GM21576 (cell line): ENCODE results near the gene IL17F.
"Not testable (repeated sequence)": the region's sequence is repeated elsewhere in the genome, so short reads cannot be mapped to it uniquely, and the experiment has no call there.

ENCODE experiments used
- ATAC-seq: cut with Tn5 transposase; IDR thresholded peaks from one replicate; pipeline ENCODE4 v1.9.1; 2021; ENCODE audit warnings: mild to moderate bottlenecking, moderate library complexity; ENCODE audit not compliant: unreplicated experiment

The IL17F gene

DNA sequence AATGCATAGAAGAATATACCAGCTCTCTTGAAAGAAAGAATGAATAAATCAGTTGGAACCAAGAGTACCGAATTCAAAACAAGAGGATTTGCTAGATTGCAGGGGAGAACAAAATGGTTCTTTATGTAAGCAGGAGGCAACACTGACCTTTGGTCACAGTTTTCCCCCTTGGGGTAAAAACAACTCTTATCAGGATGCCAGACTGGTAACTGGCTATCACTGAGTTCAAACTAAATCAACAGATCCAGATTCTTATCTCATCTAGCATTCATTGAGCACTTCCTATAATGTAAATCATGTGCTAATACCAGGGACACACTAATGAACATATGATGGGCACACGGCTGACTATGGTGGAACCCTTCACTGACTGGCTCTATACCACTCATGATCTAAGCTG lies 4.8 kb upstream of the IL17F start:
- no peak for ATAC-seq

- ATAC-seq, result no peak
Measured at GRCh38 chr6:52245425-52245824, 1.1 kb upstream of the IL17F start.

DNA sequence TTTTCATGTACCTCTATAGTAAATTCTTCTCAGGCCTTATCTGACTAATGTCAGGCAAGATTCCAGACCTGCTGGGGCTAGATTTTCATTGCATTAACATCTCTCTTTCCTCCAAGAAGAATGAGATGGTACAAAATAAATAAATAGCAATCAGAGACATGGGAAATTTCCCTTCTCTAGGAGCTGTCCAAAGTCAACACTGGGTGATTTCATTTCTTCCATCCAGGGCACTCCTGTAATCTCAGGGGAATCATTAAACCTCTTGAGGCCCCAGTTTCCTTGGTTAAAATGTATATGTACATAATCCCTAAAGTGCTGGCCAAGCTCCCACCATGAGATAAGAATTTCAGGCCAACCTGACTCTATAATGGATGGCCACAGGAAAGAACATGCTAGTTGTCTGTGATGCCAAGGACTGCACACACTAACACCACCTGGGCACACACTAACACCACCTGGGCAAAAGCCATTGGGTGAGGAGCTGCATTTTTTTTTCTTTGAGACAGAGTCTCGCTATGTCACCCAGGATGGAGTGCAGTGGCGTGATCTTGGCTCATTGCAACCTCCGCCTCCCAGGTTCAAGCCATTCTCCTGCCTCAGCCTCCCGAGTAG lies 912 bp downstream of the IL17F start:
- ATAC-seq, result no peak

DNA sequence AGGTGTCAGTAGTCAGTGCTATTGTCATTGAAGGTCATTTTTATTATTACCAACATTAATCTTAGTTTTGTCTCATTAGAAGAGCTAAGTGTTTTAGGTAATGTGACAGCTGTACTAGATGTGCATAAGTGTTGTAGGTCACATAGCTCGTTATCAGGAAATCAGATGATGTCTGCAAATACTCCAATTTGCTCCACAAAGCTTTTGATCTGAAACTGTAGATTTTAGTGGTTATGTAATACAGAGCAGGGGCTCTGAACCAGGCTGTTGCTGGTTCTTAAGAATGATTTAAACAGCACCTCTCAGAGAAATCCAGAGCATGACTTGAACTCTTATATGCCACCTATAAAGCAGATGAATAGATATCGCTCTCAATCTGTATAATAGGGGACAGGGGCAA lies 2.5 kb downstream of the IL17F start:
- ATAC-seq, result no peak

DNA sequence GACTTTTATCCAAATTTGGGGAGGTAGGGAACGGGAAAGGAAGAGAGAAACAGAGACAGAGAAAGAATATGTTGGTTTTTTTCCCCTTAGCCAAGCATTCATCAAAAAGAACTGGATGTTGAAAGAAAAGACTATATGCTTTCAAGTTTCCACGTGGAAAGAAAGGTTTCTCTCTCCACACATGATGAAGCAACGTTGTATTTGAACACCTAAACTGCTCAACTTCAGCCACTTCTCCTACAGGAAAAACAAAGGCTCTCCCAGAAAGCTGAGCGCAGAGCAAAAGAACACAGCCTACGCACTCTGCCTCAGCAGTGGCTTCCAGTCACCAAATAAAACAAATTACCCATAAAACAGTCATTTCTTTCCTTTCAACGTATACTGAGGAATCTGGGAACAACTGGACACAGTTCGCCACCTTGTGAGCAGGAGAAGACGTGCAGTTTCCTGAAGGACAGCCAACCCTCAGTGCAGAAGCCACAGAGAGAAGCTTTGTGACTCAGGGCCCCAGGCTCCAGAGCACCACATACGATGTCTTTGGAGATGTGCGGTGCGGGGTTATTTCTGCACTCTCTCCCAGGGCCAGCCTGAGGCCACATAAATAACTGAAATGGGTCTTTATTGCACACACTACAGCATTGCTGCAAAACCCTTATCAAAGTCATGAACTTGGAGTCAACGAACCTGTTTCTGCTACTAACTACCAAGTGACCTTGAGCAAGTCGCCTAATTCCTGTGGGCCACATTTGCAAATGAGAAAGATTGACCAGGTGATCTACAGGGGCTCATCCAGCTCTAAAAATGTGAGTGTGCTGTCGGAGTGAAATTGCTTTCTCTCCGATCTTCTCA lies 10.1 kb downstream of the IL17F start:
- peak; percentile 85 for ATAC-seq

DNA sequence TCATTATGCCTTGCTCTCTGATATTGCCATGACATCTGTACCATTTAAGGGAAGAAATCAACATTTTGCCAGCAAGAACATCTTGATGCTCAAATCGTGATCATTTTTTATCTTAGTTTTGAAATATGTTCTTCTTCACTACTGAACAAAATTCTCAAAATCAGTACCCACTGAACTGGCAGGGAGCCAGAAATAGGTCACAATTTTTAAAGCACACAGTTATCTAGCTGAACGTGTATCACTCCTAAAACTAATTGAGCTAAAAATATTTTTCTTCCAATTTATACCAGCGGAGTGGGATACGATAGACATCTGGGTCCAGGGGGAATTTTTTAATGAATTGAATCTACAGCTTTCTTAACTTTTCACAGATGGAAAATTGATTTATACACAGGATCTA lies 11.3 kb downstream of the IL17F start:
- no peak for ATAC-seq

- no peak for ATAC-seq
Measured at GRCh38 chr6:52231406-52232127, 12.7 kb downstream of the IL17F start.

GRCh38 chr6:52230685-52231084 lies 13.6 kb downstream of the IL17F start:
- no peak for ATAC-seq

DNA sequence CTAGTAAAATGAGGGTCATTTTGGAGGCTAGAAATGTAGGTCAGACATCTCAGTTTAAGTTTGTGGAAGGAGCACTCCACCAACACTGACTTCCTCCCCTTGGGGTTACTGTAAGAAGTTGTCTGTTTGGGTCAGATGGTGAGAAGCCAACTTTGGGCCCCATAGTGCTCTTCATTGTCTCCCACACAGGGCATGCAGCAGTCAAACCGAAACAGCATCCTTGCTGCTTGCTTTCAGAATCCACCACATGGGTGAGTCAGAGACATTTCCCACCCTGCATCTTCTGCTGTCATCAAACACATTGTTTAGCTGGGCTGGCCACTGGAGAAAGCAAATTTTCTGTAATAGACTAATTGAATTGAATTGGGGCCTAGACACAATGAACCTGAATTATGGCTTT lies 16.8 kb downstream of the IL17F start:
- ATAC-seq, result peak; percentile 100

GRCh38 chr6:52221302-52221701 lies 23.0 kb downstream of the IL17F start:
- ATAC-seq, result peak; percentile 73

DNA sequence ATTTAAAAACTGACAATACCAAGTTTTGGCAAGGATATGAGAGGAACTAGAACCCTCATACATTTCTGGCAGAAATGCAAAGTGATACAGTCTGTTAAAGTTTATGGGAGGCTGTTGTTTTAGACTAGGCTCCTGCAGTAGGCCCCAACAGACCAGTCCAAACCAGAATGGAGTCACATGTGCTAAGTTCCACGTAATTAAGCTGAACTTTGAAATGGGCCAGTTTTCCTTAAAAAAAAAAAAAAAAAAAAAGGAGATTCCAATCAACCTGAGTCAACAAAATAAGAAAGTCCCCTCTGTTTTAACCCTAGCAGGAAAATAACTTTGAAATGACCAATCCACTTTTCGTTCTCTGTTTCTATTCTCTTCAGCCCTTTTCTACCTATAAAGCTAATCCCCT lies 26.5 kb downstream of the IL17F start:
- no peak for ATAC-seq

GRCh38 chr6:52216932-52217575 lies 27.2 kb downstream of the IL17F start:
- ATAC-seq, result no peak

GRCh38 chr6:52215787-52216186 lies 28.5 kb downstream of the IL17F start:
- ATAC-seq, result no peak

- no peak for ATAC-seq
Measured at GRCh38 chr6:52213127-52213526, 31.2 kb downstream of the IL17F start.

- ATAC-seq, result peak; percentile 85
Measured at GRCh38 chr6:52210227-52210626, 34.1 kb downstream of the IL17F start.

GRCh38 chr6:52209770-52210169 lies 34.5 kb downstream of the IL17F start:
- peak; percentile 45 for ATAC-seq

DNA sequence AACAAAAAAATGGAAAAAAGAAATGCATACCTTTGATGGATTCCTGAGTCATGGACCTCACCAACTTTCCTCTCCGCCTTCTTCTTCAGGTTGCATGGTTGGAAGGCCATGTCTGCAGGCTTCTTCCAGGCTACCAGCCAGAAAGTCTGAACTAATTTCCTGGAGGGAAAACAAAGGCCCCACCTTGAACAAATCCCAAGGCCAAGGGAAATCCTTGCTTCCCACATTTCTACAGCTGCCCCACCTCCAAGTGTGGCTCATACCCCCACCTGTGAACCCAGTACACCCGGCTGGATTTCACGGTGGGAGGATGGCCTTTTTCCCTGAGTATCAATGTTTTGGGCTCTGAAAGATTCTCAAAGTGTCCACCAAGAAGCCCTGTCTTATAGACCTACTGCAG lies 35.7 kb downstream of the IL17F start:
- no peak for ATAC-seq

DNA sequence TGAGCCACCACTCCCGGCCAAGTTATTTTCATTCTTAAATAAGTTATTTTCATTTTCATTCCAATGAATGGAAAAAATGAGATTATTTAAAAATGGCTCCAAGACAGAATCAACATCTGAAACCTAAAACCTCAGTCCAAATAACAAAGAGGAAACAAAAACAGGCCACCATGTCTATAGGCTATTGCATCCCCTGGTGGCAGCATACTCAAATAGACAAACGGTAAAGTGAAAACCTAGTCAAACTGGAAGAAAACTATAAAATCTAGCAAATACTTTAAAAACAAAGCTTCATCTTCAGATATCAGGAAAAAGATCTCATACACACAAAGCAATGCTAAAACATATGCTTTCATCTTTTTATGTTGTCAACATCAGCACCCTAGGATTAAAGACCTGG lies 37.2 kb downstream of the IL17F start:
- no peak for ATAC-seq

DNA sequence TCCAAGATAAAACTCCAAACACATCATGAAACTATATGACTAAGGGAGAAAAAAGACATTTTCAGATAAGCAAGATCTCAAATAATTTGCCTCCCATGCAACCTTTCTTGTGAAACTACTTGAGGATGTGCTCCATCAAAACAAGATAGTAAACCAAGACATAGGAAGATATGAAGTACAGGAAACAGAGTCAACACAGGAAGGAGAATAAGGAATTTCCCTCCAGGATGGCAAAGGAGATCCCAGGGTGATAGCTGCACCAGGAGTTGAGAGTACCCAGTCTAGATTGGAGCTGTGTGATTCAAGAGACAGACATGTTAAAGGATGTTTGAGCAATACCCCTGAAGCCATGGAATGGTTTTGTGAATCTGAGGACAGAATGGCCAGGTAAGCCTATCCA lies 42.8 kb downstream of the IL17F start:
- no peak for ATAC-seq

DNA sequence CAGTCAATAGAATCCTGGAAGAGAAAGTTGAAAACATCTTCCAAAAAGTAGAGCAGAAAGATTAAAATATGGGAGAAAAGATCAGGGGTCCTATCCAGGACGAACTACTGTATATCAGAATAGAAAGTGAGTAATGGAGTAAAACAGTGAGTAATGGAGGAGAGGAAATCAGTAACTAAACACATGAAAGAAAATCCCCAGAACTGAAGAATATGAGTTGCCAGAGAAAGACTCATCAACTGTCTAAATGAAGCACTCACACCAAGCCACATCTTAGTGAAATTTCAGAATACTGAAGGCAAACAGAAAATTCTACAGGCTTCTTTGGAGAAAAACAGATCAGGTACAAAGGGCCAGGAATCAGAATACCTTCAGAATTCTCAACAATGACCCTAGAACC lies 43.3 kb downstream of the IL17F start:
- ATAC-seq, result no peak

DNA sequence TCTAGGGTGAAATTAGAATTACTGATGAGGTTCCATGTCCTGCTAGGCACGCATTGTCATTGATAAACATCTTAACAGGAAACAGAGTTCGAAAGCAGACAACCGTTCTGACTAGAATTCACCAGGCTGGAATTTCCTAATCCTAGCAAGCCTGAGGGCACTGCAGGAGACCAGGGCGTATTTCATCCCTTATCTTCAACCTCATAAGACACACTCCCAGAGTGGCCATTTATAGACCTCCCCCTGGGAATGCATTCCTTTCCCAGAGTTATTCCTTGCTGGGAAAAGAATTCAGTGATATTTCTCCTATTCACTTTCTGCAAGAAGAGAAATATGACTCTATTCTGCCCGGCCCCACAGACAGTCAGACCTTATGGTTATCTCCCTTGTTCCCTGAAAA lies 44.2 kb downstream of the IL17F start:
- not testable (repeated sequence) for ATAC-seq
